Measurements from ENCODE around the gene STX16. TPM values are rescaled to one million over a fixed set of nuclear protein-coding genes. Genes with fewer than 3 reads are reported as not detected.

Gene STX16
- total RNA-seq, 4 donors from 2014 or later: 53.2 to 112 (median 65.8) TPM

DNA sequence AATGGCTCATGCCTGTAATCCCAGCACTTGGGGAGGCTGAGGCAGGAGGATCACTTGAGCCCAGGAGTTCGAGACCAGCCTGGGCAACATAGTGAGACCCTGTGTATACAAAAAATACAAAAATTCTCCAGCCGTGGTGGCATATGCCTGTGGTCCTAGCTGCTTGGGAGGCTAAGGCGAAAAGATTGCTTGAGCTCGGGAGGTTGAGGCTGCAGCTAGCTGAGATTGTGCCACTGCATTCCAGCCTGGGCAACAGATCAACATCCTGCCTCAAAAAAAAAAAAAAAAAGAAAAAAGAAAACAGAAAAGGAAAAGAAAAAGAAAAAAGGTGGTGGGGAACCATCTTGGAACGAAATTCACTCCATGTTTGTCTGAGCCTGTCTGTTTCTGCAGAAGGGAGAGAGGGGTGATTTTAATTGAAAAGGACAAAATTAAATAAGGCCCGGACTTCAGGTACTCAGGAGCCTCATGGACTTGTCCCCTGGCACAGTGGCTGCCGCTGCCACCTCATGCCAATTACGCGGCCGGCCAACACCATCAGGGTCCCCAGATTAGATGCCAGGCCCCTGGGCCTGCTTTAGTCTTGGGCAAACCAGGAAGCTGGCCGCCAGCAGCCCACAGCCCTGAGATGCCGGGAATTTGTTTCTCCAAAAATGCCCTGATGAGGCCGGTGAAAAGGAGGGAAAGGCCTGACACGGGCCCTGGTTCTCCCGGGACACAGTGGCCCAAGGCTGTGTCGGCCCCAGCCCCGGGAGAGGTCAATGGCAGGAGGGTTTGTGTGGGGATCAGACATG is 37.8 kb upstream of the STX16 start:
- TF ChIP-seq CTCF (IDR thresholded peaks at IDR 0.05; ENCODE audit: low read depth): no peak

DNA sequence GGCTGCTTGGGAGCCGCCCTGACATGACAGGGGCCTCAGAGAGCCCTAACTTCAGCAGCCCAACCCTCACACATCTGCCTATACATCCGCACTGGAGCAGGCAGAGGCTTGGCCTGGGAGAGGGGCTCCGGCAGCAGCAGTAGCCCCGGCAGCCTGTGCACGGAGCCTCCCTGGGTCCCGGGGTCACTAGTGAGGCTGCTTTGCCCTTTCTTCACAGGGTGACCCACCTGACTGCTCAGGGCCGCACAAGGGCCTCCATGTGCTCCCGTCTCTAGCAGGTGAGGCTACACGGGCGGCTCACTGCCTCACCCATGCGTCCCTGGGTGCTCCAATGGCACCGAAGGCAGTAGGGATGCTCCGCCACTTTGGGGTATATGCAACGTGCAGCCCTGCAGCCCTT is 36.7 kb upstream of the STX16 start:
- TF ChIP-seq CTCF (IDR thresholded peaks at IDR 0.05; ENCODE audit: low read depth): no peak

DNA sequence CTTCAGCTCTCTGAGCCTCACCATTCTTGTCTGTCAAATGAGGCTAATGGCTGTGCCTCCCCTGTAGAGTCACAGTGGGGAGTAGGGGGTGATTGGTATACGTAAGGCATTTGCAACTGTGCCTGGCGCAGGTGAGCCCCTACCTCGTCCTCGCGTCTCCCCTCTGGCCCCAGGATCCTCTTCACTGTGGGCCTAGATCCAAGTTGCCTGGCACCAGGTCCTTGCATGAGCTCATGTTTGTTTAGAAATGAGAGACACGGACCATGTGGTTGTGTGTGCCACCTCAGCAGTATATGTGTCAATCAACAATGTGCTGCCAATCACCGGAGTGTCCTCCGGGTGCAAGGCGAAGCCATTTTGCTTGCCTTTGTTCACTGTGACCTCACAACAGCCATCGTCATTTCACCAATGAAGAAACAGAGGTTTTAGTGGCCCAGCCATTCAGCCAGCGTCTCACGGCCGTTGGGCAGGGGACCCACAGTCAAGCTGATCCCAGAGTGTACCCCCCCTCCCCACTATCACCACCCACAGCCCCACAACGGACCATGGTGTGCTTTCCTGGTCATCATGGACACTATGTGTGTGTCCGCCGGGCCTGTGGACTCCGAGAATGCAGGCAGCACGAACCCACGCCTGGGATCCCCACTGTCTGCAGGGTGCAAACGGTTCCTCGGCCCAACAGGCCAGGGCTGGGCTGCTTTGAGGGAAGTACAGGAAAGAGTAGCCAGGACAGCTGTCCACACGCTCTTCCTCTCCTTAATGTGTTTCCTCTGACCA is 35.9 kb upstream of the STX16 start:
- TF ChIP-seq CTCF (IDR thresholded peaks at IDR 0.05; ENCODE audit: low read depth): no peak

- no peak for TF ChIP-seq CTCF (IDR thresholded peaks at IDR 0.05; ENCODE audit: low read depth)
These were observed 34.7 kb upstream of the STX16 start for GRCh38 chr20:58616411-58616810.

GRCh38 chr20:58617158-58617557 is 33.9 kb upstream of the STX16 start:
- no peak for TF ChIP-seq CTCF (IDR thresholded peaks at IDR 0.05; ENCODE audit: low read depth)

DNA sequence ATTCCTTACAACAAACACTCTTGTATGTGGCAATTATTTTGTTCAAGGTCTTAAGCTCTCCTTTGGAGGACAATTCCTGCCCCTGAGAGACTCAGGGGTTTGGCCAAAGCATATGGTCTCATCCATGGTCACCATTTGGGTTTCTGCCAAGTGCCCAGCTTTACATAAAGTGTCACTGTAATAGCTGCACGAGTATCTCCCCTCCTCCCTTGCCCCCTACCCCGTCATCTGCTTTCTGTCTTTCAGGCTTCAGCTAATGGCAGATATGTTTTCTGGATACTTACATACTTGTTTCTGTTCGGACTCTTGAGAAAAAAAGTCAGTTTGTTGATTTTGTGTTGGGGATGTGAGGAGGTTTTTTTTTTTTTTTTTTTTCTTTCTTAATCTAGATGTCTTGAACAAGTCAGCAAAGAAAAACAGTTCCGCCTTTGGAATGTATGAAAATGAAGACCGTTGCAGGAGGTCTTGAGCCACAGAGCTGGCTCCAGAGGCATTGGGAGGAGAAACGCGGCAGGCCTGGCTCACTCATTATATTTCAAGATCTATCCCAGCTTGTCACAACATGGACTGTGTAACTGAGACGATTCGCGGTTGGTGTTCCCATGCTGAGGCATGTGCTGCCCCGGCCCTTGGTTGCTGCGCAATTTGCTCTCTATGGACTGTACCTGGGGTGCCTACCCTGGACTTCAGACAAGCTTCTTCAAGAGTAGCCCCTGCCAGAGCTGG is 32.6 kb upstream of the STX16 start:
- TF ChIP-seq CTCF (IDR thresholded peaks at IDR 0.05; ENCODE audit: low read depth): no peak

Measured in subcutaneous adipose tissue (tissue), 4 donors.